LHCN-M2 (cell line): Measurements from ENCODE around the gene CCL5. TPM values are rescaled to one million over a fixed set of nuclear protein-coding genes. Genes with fewer than 3 reads are reported as not detected.
A peak's percentile ranks its signal among the peaks of the same experiment; 100 is the strongest.
"Not testable (repeated sequence)": the region's sequence is repeated elsewhere in the genome, so short reads cannot be mapped to it uniquely, and the experiment has no call there.

Source experiments
- DNase-seq: peaks from one replicate; pipeline ENCODE4 v3.0.0-alpha.2; 2012; ENCODE audit warnings: low read depth
- total RNA-seq: library from RNA; depleted of rRNA; stranded (reverse); fragments of >200 nt; gene quantifications from 2 replicates; pipeline ENCODE4 v1.2.3, GENCODE V29; 2014

CCL5 gene
- total RNA-seq, 1 experiment from 2014 or later, result 1.1 TPM

- DNase-seq, result peak; percentile 12
These were observed 18.3 kb upstream of the CCL5 start for GRCh38 chr17:35898283-35899070.

- DNase-seq, result not testable (repeated sequence)
These were observed 17.6 kb upstream of the CCL5 start for GRCh38 chr17:35897772-35898171.

DNA sequence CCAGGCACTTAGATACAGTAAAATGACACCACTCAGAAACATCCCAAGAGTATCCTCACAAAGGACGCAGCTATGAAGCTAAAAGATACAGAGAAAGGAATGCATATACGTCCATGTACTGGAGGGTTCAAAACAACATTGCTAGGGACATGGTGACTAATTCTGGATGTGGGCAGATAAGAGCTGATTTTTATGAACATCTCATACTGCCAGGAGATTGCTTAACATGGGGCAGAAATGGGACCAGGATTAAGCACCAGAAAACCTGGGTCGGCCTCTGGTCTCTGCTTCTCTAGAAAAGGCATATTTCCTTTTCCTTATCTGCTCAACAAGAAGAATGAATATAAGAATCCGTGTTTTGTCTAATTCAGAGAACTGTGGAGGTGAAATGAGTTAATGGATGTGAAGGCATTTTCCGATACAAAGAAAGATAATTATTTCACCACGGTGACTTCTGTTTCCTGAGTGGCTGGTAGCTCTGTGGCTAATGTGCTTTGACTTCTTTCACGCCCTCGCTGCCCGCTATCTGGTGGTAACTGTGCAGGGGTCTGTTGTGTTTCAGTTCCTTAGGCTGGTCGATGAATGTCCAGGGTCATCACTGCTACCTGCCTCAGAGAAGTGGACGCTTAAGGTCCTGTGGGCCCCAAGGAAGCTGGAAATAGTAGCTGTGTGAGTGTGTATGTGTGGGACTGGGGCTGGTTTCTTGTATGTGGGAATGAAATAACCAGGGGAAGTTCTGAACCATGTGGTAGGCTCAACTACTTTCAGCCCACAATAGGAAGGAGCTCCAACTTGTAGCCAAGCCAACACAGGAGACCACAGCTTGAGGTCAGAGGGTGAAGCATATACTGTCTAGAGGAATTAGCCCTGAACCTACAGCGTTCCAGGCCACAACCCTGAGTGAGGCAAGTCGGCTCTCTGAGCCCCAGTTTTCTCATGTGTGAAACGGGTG lies 15.8 kb upstream of the CCL5 start:
- DNase-seq, result peak; percentile 15

- DNase-seq, result no peak
These were observed 14.0 kb upstream of the CCL5 start for GRCh38 chr17:35894206-35894605.

DNA sequence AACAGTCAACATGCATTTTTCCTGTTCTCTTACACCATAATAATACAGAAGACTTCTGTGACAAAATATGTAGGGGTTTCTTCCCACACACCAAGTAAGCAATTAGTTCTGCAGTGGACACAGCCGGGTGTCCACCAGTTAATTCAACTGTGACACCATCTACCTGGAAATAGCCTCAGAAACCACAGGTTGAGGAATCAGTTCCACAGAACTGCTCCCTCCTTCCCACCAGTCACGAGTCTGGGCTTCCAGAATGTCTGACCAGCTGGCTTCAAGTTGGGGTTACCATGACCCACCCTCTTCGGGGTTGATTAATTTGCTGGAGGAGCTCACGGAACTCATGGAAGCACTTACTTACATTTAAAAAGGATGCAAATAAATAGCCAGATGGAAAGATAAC lies 13.6 kb upstream of the CCL5 start:
- DNase-seq, result no peak

- DNase-seq, result no peak
These were observed 12.2 kb upstream of the CCL5 start for GRCh38 chr17:35892091-35893035.

GRCh38 chr17:35891269-35891668 lies 11.1 kb upstream of the CCL5 start:
- DNase-seq, result no peak

GRCh38 chr17:35890774-35891155 lies 10.6 kb upstream of the CCL5 start:
- no peak for DNase-seq

- peak; percentile 45 for DNase-seq
These were observed 9.9 kb upstream of the CCL5 start for GRCh38 chr17:35889818-35890773.

DNA sequence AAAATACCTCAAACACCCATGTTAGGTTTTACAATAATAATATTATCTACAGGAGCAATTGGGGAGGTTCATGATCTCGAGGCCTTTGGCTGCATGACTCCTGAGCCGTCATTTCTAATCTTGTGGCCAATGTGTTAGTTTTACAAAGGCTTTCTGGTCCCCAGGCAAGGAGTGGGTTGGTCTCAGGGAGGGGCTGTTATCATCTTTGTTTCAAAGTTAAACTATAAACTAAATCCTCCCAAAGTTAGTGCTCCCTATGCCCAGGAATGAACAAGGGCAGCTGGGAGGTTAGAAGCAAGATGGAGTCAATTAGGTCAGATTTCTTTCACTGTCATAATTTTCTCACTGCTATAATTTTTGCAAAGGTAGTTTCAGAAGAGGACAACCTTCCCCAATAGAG lies 9.1 kb upstream of the CCL5 start:
- DNase-seq, result no peak

DNA sequence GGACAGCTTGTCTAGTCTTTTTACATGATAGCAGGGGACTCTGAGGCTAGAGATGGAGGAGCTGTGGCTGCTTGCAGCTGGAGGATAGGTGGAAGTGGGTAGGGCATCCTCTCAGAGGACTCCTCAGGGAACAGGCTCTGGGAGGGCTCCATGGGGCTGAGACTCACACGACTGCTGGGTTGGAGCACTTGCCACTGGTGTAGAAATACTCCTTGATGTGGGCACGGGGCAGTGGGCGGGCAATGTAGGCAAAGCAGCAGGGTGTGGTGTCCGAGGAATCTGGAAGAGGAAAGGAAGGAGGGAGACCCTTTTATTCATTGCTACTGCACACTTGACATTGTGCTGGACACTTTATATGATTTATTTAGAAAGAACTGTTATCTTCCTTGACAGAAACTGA lies 1.8 kb downstream of the CCL5 start:
- no peak for DNase-seq

DNA sequence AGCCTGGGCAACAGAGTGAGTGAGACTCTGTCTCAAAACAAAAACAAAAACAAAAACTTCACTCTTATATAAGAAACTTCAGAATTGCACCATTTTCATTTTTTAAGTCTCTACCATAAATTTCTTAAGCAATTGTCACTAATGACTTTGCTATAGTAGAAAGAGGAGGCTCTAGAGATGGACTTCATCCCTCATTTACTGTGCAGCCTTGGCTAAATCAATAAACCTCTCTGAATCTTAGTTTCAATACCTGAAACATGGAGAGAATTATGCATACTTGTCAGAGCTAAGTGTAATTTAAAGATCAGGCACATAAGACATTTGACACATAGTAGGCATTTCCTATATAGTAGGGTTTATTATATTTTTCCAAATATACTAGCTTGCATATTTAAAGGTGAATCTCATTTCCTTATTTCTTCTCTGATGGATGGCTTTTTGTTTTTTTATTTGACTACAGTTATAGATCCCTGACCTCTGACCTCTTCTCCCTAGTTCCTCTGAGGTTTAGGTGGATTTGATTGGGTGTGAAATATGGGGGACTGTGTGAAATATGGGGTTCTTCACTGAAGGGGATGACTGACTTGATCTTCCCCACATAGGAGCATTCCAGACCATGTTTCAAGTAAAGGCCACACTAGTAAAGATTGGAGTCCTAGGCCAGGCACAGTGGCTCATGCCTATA lies 2.7 kb downstream of the CCL5 start:
- no peak for DNase-seq

DNA sequence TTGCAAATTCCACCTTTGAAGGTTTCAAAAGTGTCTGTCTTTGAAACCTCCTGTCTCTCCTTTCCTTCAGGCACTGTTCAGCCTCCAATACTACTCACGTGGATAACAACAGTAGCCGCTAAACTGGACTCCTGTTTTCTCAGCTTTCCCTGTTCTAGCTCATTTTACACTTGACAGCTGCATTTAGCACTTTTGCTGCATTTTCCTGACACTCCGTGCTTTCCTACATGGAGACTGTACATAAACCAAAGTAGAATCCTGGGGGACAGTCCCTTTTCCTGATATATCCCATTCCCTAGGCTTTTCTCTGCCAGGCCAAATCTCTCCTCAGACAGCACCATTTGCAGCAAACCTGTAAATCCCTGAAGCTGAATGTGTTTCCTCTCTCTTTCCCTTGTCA lies 3.6 kb downstream of the CCL5 start:
- DNase-seq, result no peak

DNA sequence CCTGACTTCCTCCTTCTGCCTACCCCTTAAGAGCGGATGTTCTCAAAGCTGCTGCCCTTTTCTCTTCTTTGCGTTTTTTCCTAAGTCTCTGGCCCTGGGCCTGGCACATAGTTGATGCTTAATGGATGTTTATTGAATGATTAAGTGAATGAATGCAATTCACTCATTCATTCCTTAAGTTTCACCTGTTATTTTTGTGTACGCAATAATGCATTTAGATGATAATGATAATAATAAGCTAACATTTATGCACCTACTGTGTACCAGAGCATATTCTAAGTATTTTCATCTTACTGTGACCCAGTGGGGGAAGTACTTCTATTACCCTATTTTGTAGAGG lies 4.4 kb downstream of the CCL5 start:
- no peak for DNase-seq

- no peak for DNase-seq
These were observed 4.9 kb downstream of the CCL5 start for GRCh38 chr17:35875072-35875799.

DNA sequence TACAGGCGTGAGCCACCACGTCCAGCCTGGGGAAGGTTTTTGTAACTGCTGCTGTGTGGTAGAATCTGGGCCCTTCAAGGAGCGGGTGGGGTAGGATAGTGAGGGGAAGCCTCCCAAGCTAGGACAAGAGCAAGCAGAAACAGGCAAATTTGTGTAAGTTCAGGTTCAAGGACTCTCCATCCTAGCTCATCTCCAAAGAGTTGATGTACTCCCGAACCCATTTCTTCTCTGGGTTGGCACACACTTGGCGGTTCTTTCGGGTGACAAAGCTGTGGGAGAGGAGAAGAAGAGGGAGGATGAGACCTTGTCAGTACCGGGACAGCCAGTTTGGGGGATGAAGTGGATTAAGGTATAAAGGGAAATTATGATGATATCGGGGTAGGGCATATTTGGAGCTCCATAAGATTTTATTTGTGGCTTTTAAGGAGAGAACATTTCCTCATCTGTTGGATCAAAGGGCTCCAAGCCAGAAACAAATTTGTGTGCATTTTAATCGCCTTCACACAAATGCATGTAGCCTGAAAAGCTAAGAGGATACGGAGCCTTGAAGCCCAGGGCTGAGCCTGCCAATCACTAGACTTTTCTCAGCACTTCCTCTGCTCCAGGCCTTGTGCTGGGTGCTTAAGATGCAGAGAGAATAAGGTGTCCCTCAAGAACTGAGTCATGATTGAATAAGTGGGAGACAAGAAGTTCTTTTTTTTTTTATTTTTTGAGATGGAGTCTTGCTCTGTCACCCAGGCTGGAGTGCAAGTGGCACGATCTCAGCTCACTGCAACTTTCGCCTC lies 7.8 kb downstream of the CCL5 start:
- DNase-seq, result no peak

- no peak for DNase-seq
These were observed 9.0 kb downstream of the CCL5 start for GRCh38 chr17:35870906-35871819.
